Stimulated activated CD8-positive, alpha-beta memory T cell treated with anti-CD3 and anti-CD28 coated beads, Interleukin-7, amount 100 ng/mL, for 24 hours (primary cell): Measurements from ENCODE around the gene TREML4.
"Not testable (repeated sequence)": the region's sequence is repeated elsewhere in the genome, so short reads cannot be mapped to it uniquely, and the experiment has no call there.

ENCODE experiments used
- DNase-seq: peaks from one replicate; pipeline ENCODE4 v3.0.0-alpha.2; 2020; ENCODE audit warnings: low read depth

Gene TREML4

GRCh38 chr6:41208439-41209106 is 19.6 kb upstream of the TREML4 start:
- no peak for DNase-seq

GRCh38 chr6:41209547-41210320 is 18.4 kb upstream of the TREML4 start:
- no peak for DNase-seq

- no peak for DNase-seq
Observed at GRCh38 chr6:41214559-41215238, 13.4 kb upstream of the TREML4 start.

- DNase-seq = no peak
Observed at GRCh38 chr6:41215777-41216176, 12.4 kb upstream of the TREML4 start.

GRCh38 chr6:41216616-41217015 is 11.5 kb upstream of the TREML4 start:
- no peak for DNase-seq

- DNase-seq = no peak
Observed at GRCh38 chr6:41222045-41222444, 6.1 kb upstream of the TREML4 start.

- no peak for DNase-seq
Observed at GRCh38 chr6:41222513-41222912, 5.6 kb upstream of the TREML4 start.

GRCh38 chr6:41224800-41225199 is 3.3 kb upstream of the TREML4 start:
- DNase-seq = no peak

- no peak for DNase-seq
Observed at GRCh38 chr6:41226752-41227151, 1.4 kb upstream of the TREML4 start.

- DNase-seq = no peak
Observed at GRCh38 chr6:41228616-41229015, 467 bp downstream of the TREML4 start.

GRCh38 chr6:41229721-41230120 is 1.6 kb downstream of the TREML4 start:
- DNase-seq = no peak

GRCh38 chr6:41231246-41231645 is 3.1 kb downstream of the TREML4 start:
- no peak for DNase-seq

- no peak for DNase-seq
Observed at GRCh38 chr6:41232667-41233066, 4.5 kb downstream of the TREML4 start.

- no peak for DNase-seq
Observed at GRCh38 chr6:41236276-41236675, 8.1 kb downstream of the TREML4 start.

- DNase-seq = no peak
Observed at GRCh38 chr6:41237128-41237527, 9.0 kb downstream of the TREML4 start.

GRCh38 chr6:41239467-41240159 is 11.5 kb downstream of the TREML4 start:
- no peak for DNase-seq

GRCh38 chr6:41246529-41246928 is 18.4 kb downstream of the TREML4 start:
- not testable (repeated sequence) for DNase-seq

- DNase-seq = no peak
Observed at GRCh38 chr6:41247288-41247865, 19.2 kb downstream of the TREML4 start.

GRCh38 chr6:41247882-41248705 is 19.9 kb downstream of the TREML4 start:
- DNase-seq = no peak

- no peak for DNase-seq
Observed at GRCh38 chr6:41252401-41253169, 24.4 kb downstream of the TREML4 start.
